IMR-90 (cell line): Measurements from ENCODE around the gene PPL.

Experiments used
- BHLHE40 ChIP-seq: fragments of 150-350 bp; IDR thresholded peaks from 2 replicates; pipeline ENCODE4 v1.6.1; 2016; ENCODE audit warnings: mild to moderate bottlenecking, low read depth, low read length
- CEBPB ChIP-seq: IDR thresholded peaks from 2 replicates; pipeline ENCODE4 v1.6.1; 2012; ENCODE audit warnings: low read depth, low read length, improper control_type of control experiment
- MAZ ChIP-seq: IDR thresholded peaks from 2 replicates; pipeline ENCODE4 v1.6.1; 2012; ENCODE audit warnings: low read depth, mild to moderate bottlenecking, low read length, improper control_type of control experiment, moderate library complexity, borderline replicate concordance
- POLR2A ChIP-seq: IDR thresholded peaks from 2 replicates; pipeline ENCODE4 v1.6.1; 2012; ENCODE audit warnings: mild to moderate bottlenecking, low read depth, low read length
- RAD21 ChIP-seq: IDR thresholded peaks from 2 replicates; pipeline ENCODE4 v1.6.1; 2012; ENCODE audit warnings: low read length, improper control_type of control experiment
- RCOR1 ChIP-seq: IDR thresholded peaks from 2 replicates; pipeline ENCODE4 v1.6.1; 2012; ENCODE audit warnings: mild to moderate bottlenecking, low read length, improper control_type of control experiment; ENCODE audit not compliant: insufficient replicate concordance
- SMC3 ChIP-seq: fragments of 150-350 bp; IDR thresholded peaks from 2 replicates; pipeline ENCODE4 v1.6.1; 2016; ENCODE audit warnings: low read depth, mild to moderate bottlenecking, antibody characterized with exemption, low read length, moderate library complexity
- TF ChIP-seq, protein P1 (sequence below): conservative IDR thresholded peaks from 2 replicates; pipeline ENCODE4 v1.5.1; 2012; ENCODE audit warnings: mild to moderate bottlenecking, low read depth, low read length, improper control_type of control experiment

DNA sequence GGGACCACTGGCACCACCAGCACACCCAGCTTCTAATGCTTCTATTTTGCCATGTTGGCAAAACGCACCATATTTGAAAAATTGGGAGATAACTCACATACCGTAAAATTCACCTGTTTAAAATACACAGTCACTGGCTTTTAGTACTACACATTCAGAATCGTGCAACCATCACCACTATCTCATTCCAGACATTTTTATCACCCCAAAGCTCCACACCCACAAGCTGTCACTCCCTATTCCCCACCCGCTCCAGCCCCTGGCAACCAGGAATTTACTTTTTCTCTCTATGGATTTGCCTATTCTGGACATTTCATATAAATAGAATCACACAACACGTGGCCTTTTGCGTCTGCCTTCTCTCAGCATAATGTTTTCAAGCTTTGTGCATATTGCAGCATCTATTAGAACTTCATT, 25.0 kb downstream of the PPL start:
- TF ChIP-seq POLR2A = no peak
- TF ChIP-seq RAD21 = no peak
- TF ChIP-seq RCOR1 = no peak
- TF ChIP-seq BHLHE40 = no peak
- TF ChIP-seq, protein P1, sequence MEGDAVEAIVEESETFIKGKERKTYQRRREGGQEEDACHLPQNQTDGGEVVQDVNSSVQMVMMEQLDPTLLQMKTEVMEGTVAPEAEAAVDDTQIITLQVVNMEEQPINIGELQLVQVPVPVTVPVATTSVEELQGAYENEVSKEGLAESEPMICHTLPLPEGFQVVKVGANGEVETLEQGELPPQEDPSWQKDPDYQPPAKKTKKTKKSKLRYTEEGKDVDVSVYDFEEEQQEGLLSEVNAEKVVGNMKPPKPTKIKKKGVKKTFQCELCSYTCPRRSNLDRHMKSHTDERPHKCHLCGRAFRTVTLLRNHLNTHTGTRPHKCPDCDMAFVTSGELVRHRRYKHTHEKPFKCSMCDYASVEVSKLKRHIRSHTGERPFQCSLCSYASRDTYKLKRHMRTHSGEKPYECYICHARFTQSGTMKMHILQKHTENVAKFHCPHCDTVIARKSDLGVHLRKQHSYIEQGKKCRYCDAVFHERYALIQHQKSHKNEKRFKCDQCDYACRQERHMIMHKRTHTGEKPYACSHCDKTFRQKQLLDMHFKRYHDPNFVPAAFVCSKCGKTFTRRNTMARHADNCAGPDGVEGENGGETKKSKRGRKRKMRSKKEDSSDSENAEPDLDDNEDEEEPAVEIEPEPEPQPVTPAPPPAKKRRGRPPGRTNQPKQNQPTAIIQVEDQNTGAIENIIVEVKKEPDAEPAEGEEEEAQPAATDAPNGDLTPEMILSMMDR = no peak
- no peak for TF ChIP-seq MAZ
- TF ChIP-seq CEBPB = peak; percentile 81
- TF ChIP-seq SMC3 = no peak
